ENCODE results near the gene PRKCZ.

The PRKCZ gene

GRCh38 chr1:2192031-2192995, 142.1 kb downstream of the PRKCZ start:
- TF ChIP-seq ZFX (IDR thresholded peaks at IDR 0.05; ENCODE audit: borderline replicate concordance): no peak
- TF ChIP-seq CTCF (IDR thresholded peaks at IDR 0.05): no peak

GRCh38 chr1:2193514-2194281, 143.5 kb downstream of the PRKCZ start:
- TF ChIP-seq CTCF (IDR thresholded peaks at IDR 0.05) (no peak), ZFX (IDR thresholded peaks at IDR 0.05; ENCODE audit: borderline replicate concordance) (no peak)
- peak overlapping the region; percentile 90 for H3K27ac ChIP-seq

More at GRCh38 chr1:2192031-2192995, 142.1 kb downstream of the PRKCZ start:
- H3K27ac ChIP-seq: peak overlapping the region; percentile 90

- TF ChIP-seq ZFX (IDR thresholded peaks at IDR 0.05; ENCODE audit: borderline replicate concordance) (no peak), CTCF (IDR thresholded peaks at IDR 0.05) (no peak)
- H3K27ac ChIP-seq: peak within 1 kb of the TSS; percentile 90
These were observed 144.2 kb downstream of the PRKCZ start, which contains the start of gene FAAP20 for GRCh38 chr1:2194319-2194897. TSS of gene FAAP20 (minus strand) at chr1:2194772. CDS start at chr1:2194749, 23 bp downstream.

- TF ChIP-seq ZFX (IDR thresholded peaks at IDR 0.05; ENCODE audit: borderline replicate concordance) (no peak), CTCF (IDR thresholded peaks at IDR 0.05) (peak; percentile 96)
- H3K27ac ChIP-seq: peak overlapping the region; percentile 90
These were observed 144.9 kb downstream of the PRKCZ start for GRCh38 chr1:2194898-2195673.

DNA sequence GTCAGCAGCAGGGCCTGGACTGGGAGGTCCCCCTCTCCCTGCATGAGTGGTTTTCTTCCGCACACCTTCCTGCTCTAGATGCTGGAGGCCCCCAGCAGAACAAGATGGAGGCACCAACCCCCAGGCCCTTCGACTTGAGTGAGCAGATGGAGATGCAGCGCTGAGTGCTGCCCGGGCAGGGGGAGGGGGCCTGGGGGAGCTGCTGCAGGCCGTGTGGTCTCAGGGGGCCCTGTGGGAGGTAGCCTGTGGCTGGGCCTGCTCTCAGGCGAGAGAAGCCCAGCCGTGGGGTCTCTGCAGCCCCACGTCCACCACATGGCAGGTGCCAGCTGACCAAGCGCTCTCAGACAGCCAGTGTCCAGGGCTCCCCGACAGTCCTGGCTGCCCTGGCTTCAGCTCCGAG, 145.6 kb downstream of the PRKCZ start:
- TF ChIP-seq ZFX (IDR thresholded peaks at IDR 0.05; ENCODE audit: borderline replicate concordance) (no peak), CTCF (IDR thresholded peaks at IDR 0.05) (no peak)
- H3K27ac ChIP-seq: peak overlapping the region; percentile 90

GRCh38 chr1:2196901-2197638, 146.9 kb downstream of the PRKCZ start:
- TF ChIP-seq ZFX (IDR thresholded peaks at IDR 0.05; ENCODE audit: borderline replicate concordance) (no peak), CTCF (IDR thresholded peaks at IDR 0.05) (no peak)
- H3K27ac ChIP-seq: no peak overlapping the region
